GM12873 (cell line): ENCODE results near the gene KANSL1.

Experiments used
- TF ChIP-seq, protein P1 (sequence below): IDR thresholded peaks from 2 replicates; pipeline ENCODE4 v1.5.1; 2012; ENCODE audit warnings: low read depth, mild to moderate bottlenecking, moderate library complexity, low read length, control low read depth; ENCODE audit not compliant: insufficient read depth; ENCODE audit errors: missing control alignments

KANSL1 gene

GRCh38 chr17:46023783-46024388 lies 169.3 kb downstream of the KANSL1 start:
- TF ChIP-seq, protein P1, sequence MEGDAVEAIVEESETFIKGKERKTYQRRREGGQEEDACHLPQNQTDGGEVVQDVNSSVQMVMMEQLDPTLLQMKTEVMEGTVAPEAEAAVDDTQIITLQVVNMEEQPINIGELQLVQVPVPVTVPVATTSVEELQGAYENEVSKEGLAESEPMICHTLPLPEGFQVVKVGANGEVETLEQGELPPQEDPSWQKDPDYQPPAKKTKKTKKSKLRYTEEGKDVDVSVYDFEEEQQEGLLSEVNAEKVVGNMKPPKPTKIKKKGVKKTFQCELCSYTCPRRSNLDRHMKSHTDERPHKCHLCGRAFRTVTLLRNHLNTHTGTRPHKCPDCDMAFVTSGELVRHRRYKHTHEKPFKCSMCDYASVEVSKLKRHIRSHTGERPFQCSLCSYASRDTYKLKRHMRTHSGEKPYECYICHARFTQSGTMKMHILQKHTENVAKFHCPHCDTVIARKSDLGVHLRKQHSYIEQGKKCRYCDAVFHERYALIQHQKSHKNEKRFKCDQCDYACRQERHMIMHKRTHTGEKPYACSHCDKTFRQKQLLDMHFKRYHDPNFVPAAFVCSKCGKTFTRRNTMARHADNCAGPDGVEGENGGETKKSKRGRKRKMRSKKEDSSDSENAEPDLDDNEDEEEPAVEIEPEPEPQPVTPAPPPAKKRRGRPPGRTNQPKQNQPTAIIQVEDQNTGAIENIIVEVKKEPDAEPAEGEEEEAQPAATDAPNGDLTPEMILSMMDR, result no peak

DNA sequence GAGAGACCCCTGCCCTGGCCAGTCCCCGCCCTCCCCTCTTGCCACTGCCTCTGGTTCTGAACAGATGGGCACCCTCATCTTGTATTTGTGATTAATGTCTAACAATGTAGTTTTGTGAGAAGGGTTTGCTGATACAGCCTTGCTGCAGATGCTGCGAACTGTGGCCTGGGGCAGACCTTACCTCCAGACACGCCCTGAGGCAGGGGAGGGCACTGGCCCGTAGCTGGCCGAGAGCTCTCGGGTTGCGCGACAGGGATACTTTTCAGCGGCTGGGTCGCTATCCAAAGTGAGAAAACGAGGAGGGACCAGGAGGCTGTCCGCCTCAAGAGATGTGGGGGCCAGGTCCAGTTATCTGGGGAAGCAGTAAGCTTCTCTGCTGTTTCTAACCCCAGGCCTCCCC lies 172.2 kb downstream of the KANSL1 start:
- TF ChIP-seq, protein P1, result no peak

DNA sequence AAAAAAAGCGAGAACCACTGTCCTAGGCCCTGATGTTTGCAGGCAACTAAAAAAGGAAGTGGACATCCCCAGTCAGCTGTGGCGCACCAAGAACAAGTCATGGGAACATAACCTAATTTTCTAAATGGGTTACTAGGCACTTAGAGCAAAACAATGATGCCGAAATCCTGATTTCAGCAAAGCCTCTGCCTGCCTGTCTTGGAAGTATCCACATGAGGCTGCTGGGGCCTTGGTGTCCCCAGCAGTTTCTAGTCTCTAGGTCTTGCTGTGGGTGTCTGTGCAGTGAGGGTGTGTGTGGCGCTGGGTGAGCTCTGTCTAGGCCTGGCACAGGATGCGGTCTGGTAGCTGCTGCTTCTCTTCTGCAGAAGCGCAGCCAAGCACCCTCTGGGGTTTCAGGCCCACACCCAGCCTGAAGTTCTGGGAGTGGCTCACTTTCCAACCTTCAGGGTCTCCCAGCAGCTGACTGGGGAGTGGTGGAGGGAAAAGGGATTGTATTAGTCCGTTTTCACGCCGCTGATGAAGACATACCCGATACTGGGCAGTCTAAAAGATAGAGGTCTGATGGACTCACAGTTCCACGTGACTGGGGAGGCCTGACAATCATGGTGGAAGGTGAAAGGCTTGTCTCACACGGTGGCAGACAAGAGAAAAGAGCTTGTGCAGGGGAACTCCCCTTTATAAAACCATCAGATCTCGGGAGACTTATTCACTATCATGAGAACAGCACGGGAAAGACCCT lies 173.0 kb downstream of the KANSL1 start:
- TF ChIP-seq, protein P1, result no peak

GRCh38 chr17:46013502-46014165 lies 179.6 kb downstream of the KANSL1 start:
- TF ChIP-seq, protein P1, result no peak

DNA sequence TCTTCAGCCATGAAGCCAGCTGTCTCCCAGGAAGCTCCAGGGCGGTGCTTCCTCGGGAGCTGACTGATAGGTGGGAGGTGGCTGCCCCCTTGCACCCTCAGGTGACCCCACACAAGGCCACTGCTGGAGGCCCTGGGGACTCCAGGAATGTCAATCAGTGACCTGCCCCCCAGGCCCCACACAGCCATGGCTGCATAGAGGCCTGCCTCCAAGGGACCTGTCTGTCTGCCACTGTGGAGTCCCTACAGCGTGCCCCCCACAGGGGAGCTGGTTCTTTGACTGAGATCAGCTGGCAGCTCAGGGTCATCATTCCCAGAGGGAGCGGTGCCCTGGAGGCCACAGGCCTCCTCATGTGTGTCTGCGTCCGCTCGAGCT lies 180.1 kb downstream of the KANSL1 start:
- TF ChIP-seq, protein P1, result no peak

GRCh38 chr17:46012506-46013079 lies 180.6 kb downstream of the KANSL1 start:
- TF ChIP-seq, protein P1, result no peak
